GM13977 (cell line): Measurements from ENCODE around the gene ADAMTS13.

Experiments used
- DNase-seq: peaks from one replicate; pipeline ENCODE4 v3.0.0; 2012; ENCODE audit warnings: low spot score
- in situ Hi-C: fragments of 300-500 bp; cut with MboI; formaldehyde crosslinking; loops from one replicate; pipeline ENCODE4 v1.12.0; 2022; ENCODE audit warnings: low sequenced_read_pairs, low pct_unique_long_range_greater_than_20kb, mixed read lengths, inconsistent platforms; ENCODE audit not compliant: unreplicated experiment
- TF ChIP-seq, protein P1 (sequence below): IDR thresholded peaks from 2 replicates; pipeline ENCODE4 v1.5.1; 2012; ENCODE audit warnings: mild to moderate bottlenecking, control low read depth; ENCODE audit not compliant: insufficient read depth; ENCODE audit errors: extremely low read depth, missing control alignments

The ADAMTS13 gene

DNA sequence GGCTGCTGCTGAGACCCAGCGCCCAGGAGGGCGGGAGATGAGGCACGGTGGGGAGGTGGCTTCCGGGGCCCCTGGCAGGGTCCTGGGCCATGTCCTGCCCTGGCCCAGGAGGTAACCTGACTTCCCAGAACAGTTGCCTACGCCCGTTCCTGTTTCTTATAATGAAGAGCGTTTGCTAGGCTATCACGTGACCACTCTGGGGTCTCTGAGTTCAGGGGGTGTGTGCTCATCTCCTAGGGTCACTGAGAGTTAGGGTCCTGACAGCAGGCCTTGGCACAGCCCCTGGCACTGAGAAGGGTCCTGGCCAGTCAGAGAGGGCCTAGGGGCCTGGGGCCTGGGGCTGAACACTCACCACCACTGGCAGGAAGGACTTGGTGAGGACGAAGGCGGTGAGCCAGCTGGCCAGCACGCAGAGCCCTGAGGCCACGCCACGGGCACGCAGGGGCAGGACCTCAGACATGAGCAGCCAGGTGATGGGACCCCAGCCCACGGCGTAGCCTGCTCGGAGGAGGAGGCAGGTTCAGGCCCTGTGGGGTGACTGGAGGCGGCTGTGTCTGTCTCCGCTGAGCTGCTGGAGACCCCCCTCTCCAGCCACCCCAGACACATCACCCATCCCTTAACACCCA is 50.7 kb downstream of the ADAMTS13 start:
- in situ Hi-C loops, result no loop called here
- TF ChIP-seq, protein P1, sequence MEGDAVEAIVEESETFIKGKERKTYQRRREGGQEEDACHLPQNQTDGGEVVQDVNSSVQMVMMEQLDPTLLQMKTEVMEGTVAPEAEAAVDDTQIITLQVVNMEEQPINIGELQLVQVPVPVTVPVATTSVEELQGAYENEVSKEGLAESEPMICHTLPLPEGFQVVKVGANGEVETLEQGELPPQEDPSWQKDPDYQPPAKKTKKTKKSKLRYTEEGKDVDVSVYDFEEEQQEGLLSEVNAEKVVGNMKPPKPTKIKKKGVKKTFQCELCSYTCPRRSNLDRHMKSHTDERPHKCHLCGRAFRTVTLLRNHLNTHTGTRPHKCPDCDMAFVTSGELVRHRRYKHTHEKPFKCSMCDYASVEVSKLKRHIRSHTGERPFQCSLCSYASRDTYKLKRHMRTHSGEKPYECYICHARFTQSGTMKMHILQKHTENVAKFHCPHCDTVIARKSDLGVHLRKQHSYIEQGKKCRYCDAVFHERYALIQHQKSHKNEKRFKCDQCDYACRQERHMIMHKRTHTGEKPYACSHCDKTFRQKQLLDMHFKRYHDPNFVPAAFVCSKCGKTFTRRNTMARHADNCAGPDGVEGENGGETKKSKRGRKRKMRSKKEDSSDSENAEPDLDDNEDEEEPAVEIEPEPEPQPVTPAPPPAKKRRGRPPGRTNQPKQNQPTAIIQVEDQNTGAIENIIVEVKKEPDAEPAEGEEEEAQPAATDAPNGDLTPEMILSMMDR, result no peak
- DNase-seq, result no peak

GRCh38 chr9:133473743-133474142 is 51.6 kb downstream of the ADAMTS13 start:
- in situ Hi-C loops, result no loop called here
- TF ChIP-seq, protein P1, result no peak
- no peak for DNase-seq

DNA sequence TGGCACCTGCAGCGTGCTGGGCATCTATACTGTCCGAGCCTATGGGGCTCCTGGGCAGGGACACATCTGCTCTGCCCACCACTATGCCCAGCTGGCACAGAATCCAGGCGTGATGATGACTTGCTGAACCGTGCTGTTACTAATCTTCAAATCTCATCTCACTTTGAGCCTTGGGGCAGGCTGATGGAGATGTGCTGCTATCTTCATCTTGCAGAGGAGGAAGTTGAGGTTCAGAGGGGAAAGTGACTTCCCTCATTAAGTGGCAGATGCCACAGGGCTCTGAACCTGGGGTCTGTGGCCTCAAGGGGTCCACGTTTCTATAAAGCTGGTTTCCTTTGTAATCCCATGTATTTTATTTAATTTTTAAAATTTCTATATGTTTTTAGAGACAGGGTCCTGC is 52.0 kb downstream of the ADAMTS13 start:
- DNase-seq, result no peak
- TF ChIP-seq, protein P1, result no peak
- in situ Hi-C loops, result no loop called here

DNA sequence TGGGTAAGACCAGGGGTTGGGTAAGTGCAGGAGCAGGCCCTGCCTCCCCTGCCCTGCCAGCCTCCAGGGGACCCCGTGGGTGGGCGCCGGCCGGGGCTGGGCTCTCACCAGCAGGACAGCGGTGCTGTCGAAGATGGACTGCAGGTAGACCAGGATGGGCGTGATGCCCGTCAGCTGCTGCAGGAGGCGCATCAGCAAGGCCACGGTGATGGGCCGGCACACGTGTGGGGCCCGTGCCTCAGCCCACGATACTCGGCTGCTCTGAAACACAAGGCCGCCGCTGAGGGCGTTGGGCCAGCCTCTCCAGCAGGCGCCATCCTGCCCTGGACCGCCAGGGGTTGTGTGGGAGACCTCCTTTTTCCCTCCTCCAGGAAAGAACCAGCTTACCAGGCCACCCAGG is 52.7 kb downstream of the ADAMTS13 start:
- in situ Hi-C loops, result no loop called here
- DNase-seq, result no peak
- TF ChIP-seq, protein P1, result no peak

- DNase-seq, result no peak
- in situ Hi-C loops, result no loop called here
- TF ChIP-seq, protein P1, result no peak
Measured at GRCh38 chr9:133475292-133476012, 53.3 kb downstream of the ADAMTS13 start.

GRCh38 chr9:133476036-133476931 is 54.1 kb downstream of the ADAMTS13 start:
- TF ChIP-seq, protein P1, result no peak
- no peak for DNase-seq
- in situ Hi-C loops, result no loop called here
